Mononuclear cell (primary cell): ENCODE data around the gene MCF2L2. TPM values are rescaled to one million over a fixed set of nuclear protein-coding genes. Genes with fewer than 3 reads are reported as not detected.
"Not testable (repeated sequence)": the region's sequence is repeated elsewhere in the genome, so short reads cannot be mapped to it uniquely, and the experiment has no call there.

Experiments used
- H3K27me3 ChIP-seq: 2 replicates; pipeline ENCODE4 v1.6.0; 2011; ENCODE audit warnings: low read length, control low read depth; ENCODE audit not compliant: insufficient read depth
- H3K4me1 ChIP-seq: 2 replicates; pipeline ENCODE4 v1.5.1; 2011; ENCODE audit warnings: mild to moderate bottlenecking, low read length, control low read depth; ENCODE audit not compliant: insufficient read depth
- H3K4me3 ChIP-seq: 2 replicates; pipeline ENCODE4 v1.5.1; 2011; ENCODE audit warnings: mild to moderate bottlenecking, low read length, moderate library complexity
- H3K9me3 ChIP-seq: 2 replicates; pipeline ENCODE4 v1.5.1; 2011; ENCODE audit warnings: low read depth, mild to moderate bottlenecking, control low read depth, low read length
- total RNA-seq: library from RNA; depleted of rRNA; stranded (reverse); fragments of >200 nt; gene quantifications from one replicate; pipeline ENCODE4 v1.2.3, GENCODE V29; 2012

Gene MCF2L2
- total RNA-seq = 2.9 TPM

- peak within 1 kb of the TSS; percentile 55 for H3K4me3 ChIP-seq
- no peaks in the 10 kb centered on the region for H3K9me3 ChIP-seq
- peaks cover 40% of the 10 kb centered on the region for H3K27me3 ChIP-seq
- H3K4me1 ChIP-seq = peaks cover 22% of the 10 kb centered on the region
These were observed at the start of gene MCF2L2 for GRCh38 chr3:183428447-183429211. MCF2L2 (minus strand) TSS chr3:183428619; CDS start chr3:183427977, 642 bp downstream.

DNA sequence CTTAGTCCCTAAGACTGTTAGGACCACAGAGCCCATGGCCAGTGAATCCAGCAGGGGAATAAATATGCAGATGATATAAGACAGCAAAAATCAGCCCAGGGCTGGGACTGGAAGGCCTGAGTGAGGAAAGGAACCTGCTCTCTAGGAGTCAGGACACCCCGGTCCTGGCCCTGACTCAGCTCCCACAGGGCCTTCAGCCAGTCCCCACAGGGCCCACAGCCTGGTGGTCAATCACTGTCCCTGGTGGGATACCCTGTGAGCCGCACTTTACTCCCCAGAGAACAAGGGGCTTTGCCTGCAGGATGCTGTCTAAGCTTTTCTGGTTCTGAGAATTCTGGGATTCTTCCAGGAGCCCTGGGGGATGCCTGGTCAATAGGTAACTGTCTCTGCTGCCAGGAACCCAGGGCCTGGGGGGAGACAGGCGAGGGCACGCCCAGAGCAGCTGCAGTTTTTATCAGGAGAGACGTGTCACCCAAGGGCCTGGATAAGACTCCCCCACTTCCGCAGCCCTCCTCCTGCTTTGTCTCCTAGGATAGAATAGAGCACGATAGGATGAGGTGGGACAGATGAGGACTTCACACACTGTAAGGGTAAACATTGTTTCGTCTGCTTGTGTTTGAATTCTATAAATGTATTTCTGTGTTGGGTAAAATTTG is 49.5 kb upstream of the MCF2L2 start:
- no peak overlapping the region for H3K4me3 ChIP-seq
- peaks cover 5% of the 10 kb centered on the region for H3K4me1 ChIP-seq
- H3K27me3 ChIP-seq = no peaks in the 10 kb centered on the region
- H3K9me3 ChIP-seq = no peaks in the 10 kb centered on the region

- not testable (repeated sequence) for H3K9me3 ChIP-seq, H3K4me3 ChIP-seq, H3K4me1 ChIP-seq, H3K27me3 ChIP-seq
These were observed 47.3 kb upstream of the MCF2L2 start for GRCh38 chr3:183475764-183476162.

DNA sequence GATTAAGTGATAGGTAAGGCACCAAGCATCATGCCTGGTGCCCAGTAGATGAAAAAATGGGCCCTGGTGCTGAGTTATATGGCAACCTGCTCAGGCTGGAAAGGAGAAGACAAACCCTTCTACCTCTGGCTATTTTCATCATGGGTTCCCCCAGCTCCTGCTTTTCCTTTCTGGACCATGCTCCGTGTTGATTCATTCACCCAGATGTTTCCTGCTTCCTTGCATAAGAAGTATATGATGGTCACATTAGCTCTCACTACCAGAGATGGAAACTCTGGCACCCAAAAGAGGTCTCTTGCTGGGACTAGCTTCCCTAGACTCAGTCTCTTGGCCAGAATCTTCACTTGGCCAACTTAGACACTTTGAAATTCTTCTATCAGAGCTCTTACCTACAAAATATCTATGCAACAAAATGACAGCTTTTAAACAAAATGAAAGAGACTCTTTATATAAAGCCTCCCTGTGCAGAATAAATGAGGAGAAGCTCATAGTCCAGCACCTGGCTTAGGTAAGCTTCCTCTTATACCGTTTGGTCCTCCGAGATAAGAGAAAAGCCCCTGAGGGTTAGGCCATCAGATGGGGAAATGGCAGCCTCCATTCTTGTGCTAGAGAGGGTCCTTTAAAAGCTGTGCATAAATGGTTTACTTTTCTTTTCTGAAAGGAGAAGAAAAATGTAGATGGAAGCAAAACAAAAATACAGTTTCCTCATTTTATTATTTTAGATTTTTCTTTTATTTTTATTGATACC is 46.8 kb upstream of the MCF2L2 start:
- Histone ChIP-seq H3K27me3 (no peaks in the 10 kb centered on the region), H3K9me3 (no peaks in the 10 kb centered on the region), H3K4me3 (no peak overlapping the region), H3K4me1 (no peaks in the 10 kb centered on the region)

GRCh38 chr3:183473969-183474368 is 45.5 kb upstream of the MCF2L2 start:
- H3K4me1 ChIP-seq = peaks cover 5% of the 10 kb centered on the region
- H3K27me3 ChIP-seq = no peaks in the 10 kb centered on the region
- no peaks in the 10 kb centered on the region for H3K9me3 ChIP-seq
- H3K4me3 ChIP-seq = no peak overlapping the region

DNA sequence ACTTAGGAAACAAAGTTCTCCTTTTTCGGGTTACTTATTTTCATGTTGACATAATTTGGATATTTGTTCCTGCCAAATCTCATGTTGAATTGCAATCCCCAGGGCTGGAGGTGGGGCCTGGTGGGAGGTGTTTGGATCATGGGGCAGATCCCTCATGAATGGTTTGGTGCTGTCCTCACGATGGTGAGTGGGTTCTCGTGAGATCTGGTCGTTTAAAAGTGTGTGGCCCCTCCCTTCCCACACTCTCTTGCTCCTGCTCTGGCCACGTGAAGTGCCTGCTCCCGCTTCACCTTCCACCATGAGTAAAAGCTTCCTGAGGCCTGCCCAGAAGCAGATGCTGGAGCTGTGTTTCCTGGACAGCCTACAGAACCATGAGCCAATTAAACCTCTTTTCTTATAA is 43.7 kb upstream of the MCF2L2 start:
- H3K9me3 ChIP-seq = no peaks in the 10 kb centered on the region
- H3K27me3 ChIP-seq = no peaks in the 10 kb centered on the region
- peaks cover 5% of the 10 kb centered on the region for H3K4me1 ChIP-seq

DNA sequence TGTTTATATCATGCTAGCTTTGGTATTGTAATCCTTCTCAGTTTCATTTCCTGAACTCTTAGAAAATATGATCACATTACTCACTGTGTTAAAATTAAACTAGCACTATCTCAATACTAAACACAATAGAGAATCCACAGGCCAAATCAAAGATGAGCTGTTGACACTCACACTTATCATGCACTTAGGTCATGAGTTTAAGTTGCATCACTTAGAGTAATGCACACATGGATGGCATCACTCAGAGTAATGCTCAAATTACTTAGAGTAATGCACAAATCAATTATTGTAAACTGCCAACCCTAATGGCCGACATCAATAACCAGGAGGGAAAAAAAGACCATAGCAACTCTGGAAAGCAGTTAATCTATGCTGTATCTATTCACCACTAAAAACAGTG is 40.0 kb upstream of the MCF2L2 start:
- Histone ChIP-seq H3K4me3 (no peak overlapping the region), H3K27me3 (no peaks in the 10 kb centered on the region), H3K9me3 (no peaks in the 10 kb centered on the region), H3K4me1 (peaks cover 5% of the 10 kb centered on the region)

More for the DNA sequence above, 43.7 kb upstream of the MCF2L2 start:
- no peak overlapping the region for H3K4me3 ChIP-seq

DNA sequence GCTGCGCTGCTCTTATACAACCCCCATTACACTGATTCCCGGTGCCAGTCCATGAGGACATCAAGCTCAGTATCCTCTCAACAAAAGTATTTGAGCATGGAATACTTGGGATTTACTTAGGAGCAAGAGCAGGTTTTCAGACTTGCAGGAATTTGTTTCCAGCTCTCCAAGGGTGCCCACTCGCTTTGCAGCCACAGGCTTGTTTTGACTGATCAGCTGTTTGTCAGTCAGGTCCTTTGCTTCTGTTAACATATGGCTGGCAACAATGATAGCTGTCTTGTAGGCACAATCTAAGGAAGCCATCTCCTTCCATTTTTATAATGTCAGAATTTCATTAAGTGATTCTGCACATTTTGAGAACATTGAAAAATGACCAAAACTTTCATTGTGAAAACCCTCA is 38.2 kb upstream of the MCF2L2 start:
- H3K27me3 ChIP-seq = no peaks in the 10 kb centered on the region
- H3K9me3 ChIP-seq = no peaks in the 10 kb centered on the region
- H3K4me3 ChIP-seq = no peak overlapping the region

GRCh38 chr3:183465710-183466109 is 37.3 kb upstream of the MCF2L2 start:
- not testable (repeated sequence) for H3K27me3 ChIP-seq, H3K4me1 ChIP-seq, H3K9me3 ChIP-seq, H3K4me3 ChIP-seq

More for the DNA sequence above, 38.2 kb upstream of the MCF2L2 start:
- H3K4me1 ChIP-seq = peaks cover 5% of the 10 kb centered on the region

DNA sequence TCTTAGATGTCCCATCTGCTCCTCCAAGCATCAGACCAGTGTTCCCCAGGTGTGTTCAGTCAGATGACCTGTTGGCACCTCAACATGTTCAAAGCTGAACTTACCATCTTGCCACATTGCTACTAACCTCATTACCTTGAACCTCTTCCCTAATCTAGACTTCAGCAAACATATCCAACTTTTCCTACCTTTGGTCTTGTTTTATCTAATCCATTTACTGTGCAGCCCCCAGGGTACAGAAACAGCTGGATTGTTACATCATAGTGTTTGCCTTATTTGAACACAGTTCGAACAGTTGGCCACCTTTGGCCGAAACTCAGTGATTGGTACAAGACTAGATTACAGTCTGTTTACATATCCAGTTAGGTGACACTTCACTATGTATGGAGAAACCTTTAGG is 36.1 kb upstream of the MCF2L2 start:
- Histone ChIP-seq H3K4me3 (no peak overlapping the region), H3K4me1 (peaks cover 5% of the 10 kb centered on the region), H3K9me3 (no peaks in the 10 kb centered on the region), H3K27me3 (no peaks in the 10 kb centered on the region)

GRCh38 chr3:183460081-183461055 is 31.9 kb upstream of the MCF2L2 start:
- no peaks in the 10 kb centered on the region for H3K27me3 ChIP-seq
- H3K9me3 ChIP-seq = no peaks in the 10 kb centered on the region
- no peak overlapping the region for H3K4me3 ChIP-seq
- H3K4me1 ChIP-seq = no peaks in the 10 kb centered on the region

DNA sequence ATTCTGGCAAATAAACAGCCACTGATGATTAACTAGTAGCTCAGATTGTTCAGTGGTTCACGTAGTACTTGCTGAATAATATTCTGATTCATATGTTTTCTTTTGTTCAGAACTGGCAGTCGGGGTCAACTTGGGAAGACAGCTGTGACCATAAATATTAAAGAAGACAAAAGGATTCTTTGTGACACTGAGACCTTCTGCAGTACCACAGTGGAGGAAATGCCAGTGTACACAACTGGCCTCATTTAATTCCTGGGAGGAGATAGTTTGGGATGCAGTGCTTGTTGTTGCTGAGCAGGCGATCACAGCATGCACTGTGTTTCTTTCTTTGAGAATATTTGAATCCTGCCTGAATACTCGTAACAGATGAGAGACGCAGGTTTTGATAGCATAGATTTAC is 26.7 kb upstream of the MCF2L2 start:
- Histone ChIP-seq H3K9me3 (no peaks in the 10 kb centered on the region), H3K4me1 (no peaks in the 10 kb centered on the region), H3K4me3 (no peak overlapping the region), H3K27me3 (no peaks in the 10 kb centered on the region)

DNA sequence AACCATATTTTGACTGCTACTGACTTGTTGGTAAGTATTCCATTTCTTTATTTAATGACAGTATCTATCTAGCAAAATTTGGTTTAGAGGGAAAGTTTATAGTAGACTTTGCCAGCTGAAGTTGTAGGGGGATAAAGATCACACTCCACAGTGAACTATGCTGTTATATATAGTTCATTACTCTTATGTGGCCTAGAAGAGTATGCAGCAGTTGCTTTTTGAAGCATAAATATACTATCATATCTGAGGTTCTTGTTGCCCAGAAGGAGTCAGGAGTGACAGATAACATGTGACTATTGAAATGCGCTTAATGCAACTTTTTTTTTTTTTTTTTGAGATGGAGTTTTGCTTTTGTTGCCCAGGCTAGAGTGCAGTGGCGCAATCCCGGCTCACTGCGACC is 25.6 kb upstream of the MCF2L2 start:
- no peaks in the 10 kb centered on the region for H3K4me1 ChIP-seq
- no peak overlapping the region for H3K4me3 ChIP-seq
- H3K9me3 ChIP-seq = no peaks in the 10 kb centered on the region
- H3K27me3 ChIP-seq = no peaks in the 10 kb centered on the region

- Histone ChIP-seq H3K27me3 (no peaks in the 10 kb centered on the region), H3K4me1 (peaks cover 13% of the 10 kb centered on the region), H3K4me3 (no peak overlapping the region), H3K9me3 (no peaks in the 10 kb centered on the region)
These were observed 21.4 kb upstream of the MCF2L2 start for GRCh38 chr3:183449791-183450190.
